Lower lobe of right lung (tissue), 2 donors: ENCODE data around the gene PIK3C2A. TPM values are rescaled to one million over a fixed set of nuclear protein-coding genes. Genes with fewer than 3 reads are reported as not detected.

Experiments used
- ATAC-seq, 2 donors: fragments of 200-7000 bp; cut with Tn5 transposase; one replicate each; pipeline ENCODE4 v1.9.1; 2020 to 2022; ENCODE audit warnings: mild to moderate bottlenecking in 2 of 2, moderate library complexity in 2 of 2
- DNase-seq: peaks from one replicate; pipeline ENCODE4 v3.0.0-alpha.2; 2020
- H3K27ac ChIP-seq: fragments of 200-600 bp; one replicate; pipeline ENCODE4 v1.8.0; 2022
- H3K27me3 ChIP-seq: fragments of 200-600 bp; one replicate; pipeline ENCODE4 v1.8.0; 2022; ENCODE audit warnings: low read depth
- H3K36me3 ChIP-seq: fragments of 200-600 bp; one replicate; pipeline ENCODE4 v1.8.0; 2022; ENCODE audit warnings: mild to moderate bottlenecking
- H3K4me1 ChIP-seq: fragments of 200-600 bp; one replicate; pipeline ENCODE4 v1.8.0; 2022
- H3K4me3 ChIP-seq: fragments of 200-600 bp; one replicate; pipeline ENCODE4 v1.8.0; 2022; ENCODE audit warnings: mild to moderate bottlenecking
- H3K9me3 ChIP-seq: fragments of 200-600 bp; one replicate; pipeline ENCODE4 v1.8.0; 2022
- intact Hi-C: fragments of 100-400 bp; cut with DNase I; formaldehyde crosslinking; loops from one replicate; pipeline ENCODE4 v1.11.0; 2022
- total RNA-seq: library from RNA; stranded (reverse); fragmentation: NEBNext Ultra II Directional; extraction: Animal tissue kit (Norgen Biotek cat#: 25700); gene quantifications from one replicate; pipeline ENCODE4 v1.2.1, GENCODE V29; 2021
- TF ChIP-seq, protein P1 (sequence below): fragments of 200-600 bp; IDR thresholded peaks from one replicate; pipeline ENCODE4 v1.8.0; 2022; ENCODE audit warnings: antibody characterized with exemption, mild to moderate bottlenecking
- donor health status: DM: no; HTN: yes; CAD: no; lungs with severe emphysema.

The PIK3C2A gene
- total RNA-seq, 1 donor from 2014 or later, result 71.6 TPM

- Histone ChIP-seq H3K4me1 (peaks cover 3% of the 10 kb centered on the region), H3K36me3 (peaks cover 26% of the 10 kb centered on the region), H3K9me3 (no peaks in the 10 kb centered on the region), H3K27me3 (no peaks in the 10 kb centered on the region), H3K4me3 (no peak overlapping the region), H3K27ac (no peak overlapping the region)
- TF ChIP-seq, protein P1, sequence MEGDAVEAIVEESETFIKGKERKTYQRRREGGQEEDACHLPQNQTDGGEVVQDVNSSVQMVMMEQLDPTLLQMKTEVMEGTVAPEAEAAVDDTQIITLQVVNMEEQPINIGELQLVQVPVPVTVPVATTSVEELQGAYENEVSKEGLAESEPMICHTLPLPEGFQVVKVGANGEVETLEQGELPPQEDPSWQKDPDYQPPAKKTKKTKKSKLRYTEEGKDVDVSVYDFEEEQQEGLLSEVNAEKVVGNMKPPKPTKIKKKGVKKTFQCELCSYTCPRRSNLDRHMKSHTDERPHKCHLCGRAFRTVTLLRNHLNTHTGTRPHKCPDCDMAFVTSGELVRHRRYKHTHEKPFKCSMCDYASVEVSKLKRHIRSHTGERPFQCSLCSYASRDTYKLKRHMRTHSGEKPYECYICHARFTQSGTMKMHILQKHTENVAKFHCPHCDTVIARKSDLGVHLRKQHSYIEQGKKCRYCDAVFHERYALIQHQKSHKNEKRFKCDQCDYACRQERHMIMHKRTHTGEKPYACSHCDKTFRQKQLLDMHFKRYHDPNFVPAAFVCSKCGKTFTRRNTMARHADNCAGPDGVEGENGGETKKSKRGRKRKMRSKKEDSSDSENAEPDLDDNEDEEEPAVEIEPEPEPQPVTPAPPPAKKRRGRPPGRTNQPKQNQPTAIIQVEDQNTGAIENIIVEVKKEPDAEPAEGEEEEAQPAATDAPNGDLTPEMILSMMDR, result no peak
- ATAC-seq (no peak), DNase-seq (no peak)
- intact Hi-C loops, result no loop called here
These were observed 20.7 kb downstream of the PIK3C2A start for GRCh38 chr11:17186932-17187692.

GRCh38 chr11:17185938-17186337 lies 21.8 kb downstream of the PIK3C2A start:
- DNase-seq (no peak), ATAC-seq (no peak)
- Histone ChIP-seq H3K27ac (no peak overlapping the region), H3K4me1 (peaks cover 3% of the 10 kb centered on the region), H3K4me3 (no peak overlapping the region), H3K27me3 (no peaks in the 10 kb centered on the region), H3K9me3 (no peaks in the 10 kb centered on the region), H3K36me3 (peaks cover 14% of the 10 kb centered on the region)
- intact Hi-C loops, result no loop called here
- TF ChIP-seq, protein P1, result no peak

DNA sequence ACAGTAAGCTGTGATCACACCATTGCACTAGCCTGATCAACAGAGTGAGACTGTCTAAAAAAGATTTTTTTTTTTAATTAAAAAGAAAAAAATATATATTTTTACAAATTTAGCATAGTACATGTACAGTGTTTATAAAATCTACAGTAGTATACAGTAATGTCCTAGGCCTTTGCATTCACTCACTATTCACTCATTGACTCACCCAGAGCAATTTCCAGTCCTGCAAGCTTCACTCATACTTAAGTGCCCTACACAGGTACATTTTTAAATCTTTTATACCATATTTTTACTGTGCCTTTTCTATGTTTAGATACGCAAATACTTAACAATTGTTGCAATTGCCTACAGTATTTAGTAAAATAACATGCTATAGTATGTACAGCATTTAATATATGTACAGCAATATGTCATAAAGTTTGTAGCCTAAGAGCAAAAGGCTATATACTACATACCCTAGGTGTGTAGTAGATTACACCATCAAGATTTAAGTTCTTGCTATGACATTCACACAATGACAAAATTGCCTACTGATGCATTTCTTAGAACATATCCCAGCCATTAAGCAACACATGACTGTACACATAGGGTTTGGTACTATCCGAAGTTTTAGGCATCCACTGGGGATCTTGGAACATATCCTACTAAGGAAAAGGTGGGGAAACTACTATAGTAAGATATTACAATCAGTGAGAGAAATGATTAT lies 22.8 kb downstream of the PIK3C2A start:
- intact Hi-C loops, result no loop called here
- DNase-seq (no peak), ATAC-seq (peak in 1 of 2 donors; percentile 48)
- H3K4me1 ChIP-seq, result peaks cover 3% of the 10 kb centered on the region
- H3K9me3 ChIP-seq, result no peaks in the 10 kb centered on the region
- peaks cover 8% of the 10 kb centered on the region for H3K36me3 ChIP-seq
- TF ChIP-seq, protein P1, result no peak
- no peak overlapping the region for H3K27ac ChIP-seq
- no peak overlapping the region for H3K4me3 ChIP-seq
- no peaks in the 10 kb centered on the region for H3K27me3 ChIP-seq

DNA sequence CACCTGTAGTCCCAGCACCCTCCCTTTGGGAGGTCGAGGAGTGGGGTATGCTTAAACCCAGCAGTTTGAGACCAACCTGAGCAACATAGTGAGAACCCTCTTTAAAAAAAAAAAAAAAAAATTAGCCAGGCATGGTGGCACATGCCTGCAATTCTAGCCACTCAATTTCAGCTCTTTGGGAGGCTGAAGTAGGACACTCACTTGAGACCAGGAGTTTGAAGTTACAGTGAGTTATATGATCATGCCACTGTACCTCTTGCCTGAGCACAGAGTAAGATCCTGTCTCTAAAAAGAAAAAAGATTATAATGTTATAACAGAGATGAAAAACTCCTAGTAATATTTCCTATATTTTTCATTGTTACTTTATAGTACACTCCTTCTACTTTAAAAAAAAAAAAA lies 23.9 kb downstream of the PIK3C2A start:
- Histone ChIP-seq H3K4me3 (no peak overlapping the region), H3K36me3 (peaks cover 8% of the 10 kb centered on the region), H3K9me3 (no peaks in the 10 kb centered on the region), H3K27ac (no peak overlapping the region), H3K27me3 (no peaks in the 10 kb centered on the region), H3K4me1 (peaks cover 3% of the 10 kb centered on the region)
- intact Hi-C loops, result no loop called here
- DNase-seq (no peak), ATAC-seq (peak in 1 of 2 donors; percentile 57)
- TF ChIP-seq, protein P1, result no peak

GRCh38 chr11:17179970-17180369 lies 27.8 kb downstream of the PIK3C2A start:
- Histone ChIP-seq H3K36me3 (peaks cover 8% of the 10 kb centered on the region), H3K27ac (no peak overlapping the region), H3K9me3 (no peaks in the 10 kb centered on the region), H3K27me3 (no peaks in the 10 kb centered on the region), H3K4me1 (no peaks in the 10 kb centered on the region), H3K4me3 (no peak overlapping the region)
- TF ChIP-seq, protein P1, result no peak
- ATAC-seq, result no peak
- intact Hi-C loops, result no loop called here
- no peak for DNase-seq
